GM12878 (cell line): ENCODE results near the gene TMEM250. TPM values are rescaled to one million over a fixed set of nuclear protein-coding genes. Genes with fewer than 3 reads are reported as not detected.
A peak's percentile ranks its signal among the peaks of the same experiment; 100 is the strongest.

Source experiments
- ATAC-seq: fragments of 200-7000 bp; cut with Tn5 transposase; 3 replicates; pipeline ENCODE4 v1.9.1; 2020; ENCODE audit warnings: mild to moderate bottlenecking, moderate library complexity
- BruUV-seq: library from RNA; stranded (reverse); fragments of 400-500 nt; replicated peaks from 2 replicates; lab custom pipeline; 2021; lab: Mats Ljungman, UMichigan
- CTCF ChIA-PET: fragments of 300-600 bp; sonication (Branson Sonifier 250); formaldehyde crosslinking; extraction: SDS; loops from one replicate; lab custom pipeline; 2021; ENCODE audit warnings: inconsistent platforms; lab: Yijun Ruan, JAX
- POLR2A ChIA-PET: fragments of 350-600 bp; formaldehyde crosslinking; extraction: SDS; loops from one replicate; lab custom pipeline; 2021; ENCODE audit warnings: inconsistent platforms; lab: Charles Lee
- RAD21 ChIA-PET: fragments of 300-600 bp; sonication (Branson Sonifier 250); formaldehyde crosslinking; loops from one replicate; lab custom pipeline; 2023; ENCODE audit warnings: antibody characterized with exemption; ENCODE audit not compliant: unreplicated experiment; lab: Charles Lee
- SMC1A ChIA-PET: fragments of 300-600 bp; sonication (Branson Sonifier 250); formaldehyde crosslinking; loops from one replicate; lab custom pipeline; 2023; ENCODE audit not compliant: unreplicated experiment, uncharacterized antibody; lab: Charles Lee
- DNase-seq: peaks from one replicate; pipeline ENCODE4 v3.0.0-alpha.2; 2011; ENCODE audit warnings: low read depth, low spot score
- FAIRE-seq: peaks from 3 replicates; lab custom pipeline; 2011; peaks lifted over from hg19 to GRCh38; lab: Jason Lieb, UNC
- H2AFZ ChIP-seq: 2 replicates; pipeline ENCODE4 v1.6.0; 2011; ENCODE audit warnings: low read depth, low read length, control low read depth; ENCODE audit not compliant: control insufficient read depth
- H3K27ac ChIP-seq: 2 replicates; pipeline ENCODE4 v1.5.1; 2011; ENCODE audit warnings: control low read depth; ENCODE audit not compliant: control insufficient read depth, insufficient read depth
- H3K27me3 ChIP-seq, 2 experiments: replicated peaks in 1 of 2; 2 replicates each; pipeline versions ENCODE4 v1.6.0 to v1.6.1; 2011; ENCODE audit warnings: low read length in 1 of 2; ENCODE audit not compliant: control insufficient read depth in 2 of 2, insufficient read depth in 2 of 2
- H3K36me3 ChIP-seq, 2 experiments: 2 replicates each; pipeline ENCODE4 v1.5.1; 2011; ENCODE audit warnings: low read length in 1 of 2; ENCODE audit not compliant: control insufficient read depth in 2 of 2, insufficient read depth in 2 of 2
- H3K4me1 ChIP-seq: 2 replicates; pipeline ENCODE4 v1.6.1; 2011; ENCODE audit warnings: mild to moderate bottlenecking, low read length, moderate library complexity, mixed read lengths; ENCODE audit not compliant: control insufficient read depth, insufficient read depth
- H3K4me2 ChIP-seq: 2 replicates; pipeline ENCODE4 v1.6.0; 2011; ENCODE audit warnings: control low read depth; ENCODE audit not compliant: control insufficient read depth, insufficient read depth
- H3K4me3 ChIP-seq: fragments of 200-600 bp; sonication (generic); 2 replicates; pipeline ENCODE4 v1.5.1; 2016
- H3K79me2 ChIP-seq: 2 replicates; pipeline ENCODE4 v1.6.0; 2011; ENCODE audit warnings: low read length; ENCODE audit not compliant: control insufficient read depth, insufficient read depth
- H3K9ac ChIP-seq: 2 replicates; pipeline ENCODE4 v1.8.0; 2011; ENCODE audit warnings: low read length, control low read depth, mixed read lengths; ENCODE audit not compliant: control insufficient read depth, insufficient read depth
- H3K9me3 ChIP-seq: replicated peaks from 3 replicates; pipeline ENCODE4 v1.5.1; 2011; ENCODE audit warnings: mild to moderate bottlenecking, low read length; ENCODE audit not compliant: control insufficient read depth, insufficient read depth
- H4K20me1 ChIP-seq: 2 replicates; pipeline ENCODE4 v1.6.0; 2011; ENCODE audit not compliant: control insufficient read depth, insufficient read depth
- JUND ChIP-seq: IDR thresholded peaks from 2 replicates; pipeline ENCODE4 v1.6.1; 2012; ENCODE audit warnings: low read depth, mild to moderate bottlenecking, low read length, improper control_type of control experiment, moderate library complexity
- RAD21 ChIP-seq: IDR thresholded peaks from 2 replicates; pipeline ENCODE4 v1.6.1; 2011; ENCODE audit warnings: mild to moderate bottlenecking, low read depth, low read length, moderate library complexity; ENCODE audit not compliant: insufficient read depth
- SMC3 ChIP-seq: IDR thresholded peaks from 2 replicates; pipeline ENCODE4 v1.6.1; 2011; ENCODE audit warnings: low read length, improper control_type of control experiment, borderline replicate concordance
- YBX1 ChIP-seq: fragments of 450-650 bp; IDR thresholded peaks from 2 replicates; pipeline ENCODE4 v1.6.1; 2016; ENCODE audit warnings: antibody characterized with exemption
- ZNF384 ChIP-seq: IDR thresholded peaks from 2 replicates; pipeline ENCODE4 v1.6.1; 2012; ENCODE audit warnings: low read depth, mild to moderate bottlenecking, low read length, improper control_type of control experiment, borderline replicate concordance
- WGBS: methylation state at CpG from one replicate; pipeline ENCODE4 v1.1.6; 2016; ENCODE audit warnings: low lambda C conversion rate; ENCODE audit not compliant: insufficient replicate concordance, insufficient coverage; ENCODE audit errors: missing lambda C conversion rate; 5-methylcytosine and 5-hydroxymethylcytosine counted together
- in situ Hi-C: fragments of 300-500 bp; cut with MboI; formaldehyde crosslinking; loops from 9 replicates; pipeline ENCODE4 v1.14.3; 2018; ENCODE audit warnings: mixed read lengths
- intact Hi-C: fragments of 100-400 bp; cut with micrococcal nuclease; formaldehyde crosslinking; loops from one replicate; pipeline ENCODE4 v1.14.2; 2022; ENCODE audit not compliant: unreplicated experiment
- polyA plus RNA-seq, 11 experiments: library from polyadenylated mRNA; depleted of rRNA in 4 of 11; unstranded in 6 of 11; stranded (reverse) in 5 of 11; fragments of >200 nt; fragmentation: Nextera tagmentation in 4 of 11; fragmentation: Illumina TruSeq in 1 of 11; extraction: Ambion mirVana in 4 of 11; extraction: Trizol in 1 of 11; gene quantifications; 1 replicate in 1 of 11; 2 replicates in 10 of 11; pipeline versions ENCODE4 v1.2.1 to v1.2.3, GENCODE V29; 2011 to 2016; ENCODE audit warnings: inconsistent platforms in 2 of 11, missing spikeins in 2 of 11, low read depth in 1 of 11
- total RNA-seq, 4 experiments: library from RNA; depleted of rRNA in 3 of 4; stranded (reverse); fragments of >200 nt in 3 of 4; fragmentation: Illumina TruSeq in 1 of 4; extraction: Trizol in 1 of 4; gene quantifications; 2 replicates each; pipeline versions ENCODE4 v1.2.1 to v1.2.3, GENCODE V29; 2013 to 2021
- TF ChIP-seq, protein P1 (sequence below): fragments of 450-650 bp; IDR thresholded peaks from 2 replicates; pipeline ENCODE4 v1.6.1; 2017; ENCODE audit warnings: mild to moderate bottlenecking, moderate library complexity
- TF ChIP-seq, protein P2 (sequence below): fragments of 450-650 bp; IDR thresholded peaks from 2 replicates; pipeline ENCODE4 v1.6.1; 2016; ENCODE audit warnings: mild to moderate bottlenecking
- TF ChIP-seq, protein P3 (sequence below), 3 experiments: IDR thresholded peaks in 2 of 3; conservative IDR thresholded peaks in 1 of 3; 2 replicates each; pipeline ENCODE4 v1.5.1; 2011; ENCODE audit warnings: low read depth in 3 of 3, low read length in 3 of 3, mild to moderate bottlenecking in 3 of 3, control low read depth in 2 of 3, moderate library complexity in 2 of 3, inconsistent platforms in 1 of 3, mixed read lengths in 1 of 3; ENCODE audit not compliant: control insufficient read depth in 2 of 3, insufficient read depth in 1 of 3; ENCODE audit errors: extremely low read depth in 1 of 3

Gene TMEM250
- total and polyA plus RNA-seq, 10 of the 15 experiments (the other 5 are each of a cell fraction or from before 2014, with no cell fraction given): 0.39 to 39.9 (median 8.5) TPM

- Histone ChIP-seq H3K36me3 (no peaks in the 10 kb centered on the region), H2AFZ (no peak overlapping the region), H3K4me1 (peaks cover 8% of the 10 kb centered on the region), H3K9me3 (no peaks in the 10 kb centered on the region), H3K9ac (no peak overlapping the region), H3K4me2 (no peak overlapping the region)
- ATAC-seq: 0 out of 3 replicates have a peak, but pooled peaks have one; percentile 9
- 18% methylated on average over 3 of the region's 3 CpGs for WGBS
- RAD21 ChIA-PET: interaction anchor here (0.7 to 2.9 kb wide), 9 partner anchors 17 to 122 kb away, joined by 3 to 28 read pairs (median 6); no protein-coding TSS in a partner anchor
- TF ChIP-seq RAD21 (peak; percentile 78), YBX1 (no peak), ZNF384 (peak; percentile 89), SMC3 (peak; percentile 73; the same call in 1 of the 2 replicates), JUND (no peak)
- TF ChIP-seq, protein P1, sequence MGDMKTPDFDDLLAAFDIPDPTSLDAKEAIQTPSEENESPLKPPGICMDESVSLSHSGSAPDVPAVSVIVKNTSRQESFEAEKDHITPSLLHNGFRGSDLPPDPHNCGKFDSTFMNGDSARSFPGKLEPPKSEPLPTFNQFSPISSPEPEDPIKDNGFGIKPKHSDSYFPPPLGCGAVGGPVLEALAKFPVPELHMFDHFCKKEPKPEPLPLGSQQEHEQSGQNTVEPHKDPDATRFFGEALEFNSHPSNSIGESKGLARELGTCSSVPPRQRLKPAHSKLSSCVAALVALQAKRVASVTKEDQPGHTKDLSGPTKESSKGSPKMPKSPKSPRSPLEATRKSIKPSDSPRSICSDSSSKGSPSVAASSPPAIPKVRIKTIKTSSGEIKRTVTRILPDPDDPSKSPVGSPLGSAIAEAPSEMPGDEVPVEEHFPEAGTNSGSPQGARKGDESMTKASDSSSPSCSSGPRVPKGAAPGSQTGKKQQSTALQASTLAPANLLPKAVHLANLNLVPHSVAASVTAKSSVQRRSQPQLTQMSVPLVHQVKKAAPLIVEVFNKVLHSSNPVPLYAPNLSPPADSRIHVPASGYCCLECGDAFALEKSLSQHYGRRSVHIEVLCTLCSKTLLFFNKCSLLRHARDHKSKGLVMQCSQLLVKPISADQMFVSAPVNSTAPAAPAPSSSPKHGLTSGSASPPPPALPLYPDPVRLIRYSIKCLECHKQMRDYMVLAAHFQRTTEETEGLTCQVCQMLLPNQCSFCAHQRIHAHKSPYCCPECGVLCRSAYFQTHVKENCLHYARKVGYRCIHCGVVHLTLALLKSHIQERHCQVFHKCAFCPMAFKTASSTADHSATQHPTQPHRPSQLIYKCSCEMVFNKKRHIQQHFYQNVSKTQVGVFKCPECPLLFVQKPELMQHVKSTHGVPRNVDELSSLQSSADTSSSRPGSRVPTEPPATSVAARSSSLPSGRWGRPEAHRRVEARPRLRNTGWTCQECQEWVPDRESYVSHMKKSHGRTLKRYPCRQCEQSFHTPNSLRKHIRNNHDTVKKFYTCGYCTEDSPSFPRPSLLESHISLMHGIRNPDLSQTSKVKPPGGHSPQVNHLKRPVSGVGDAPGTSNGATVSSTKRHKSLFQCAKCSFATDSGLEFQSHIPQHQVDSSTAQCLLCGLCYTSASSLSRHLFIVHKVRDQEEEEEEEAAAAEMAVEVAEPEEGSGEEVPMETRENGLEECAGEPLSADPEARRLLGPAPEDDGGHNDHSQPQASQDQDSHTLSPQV: peak; percentile 23; the same call in 1 of the 2 replicates
- TF ChIP-seq, protein P2, sequence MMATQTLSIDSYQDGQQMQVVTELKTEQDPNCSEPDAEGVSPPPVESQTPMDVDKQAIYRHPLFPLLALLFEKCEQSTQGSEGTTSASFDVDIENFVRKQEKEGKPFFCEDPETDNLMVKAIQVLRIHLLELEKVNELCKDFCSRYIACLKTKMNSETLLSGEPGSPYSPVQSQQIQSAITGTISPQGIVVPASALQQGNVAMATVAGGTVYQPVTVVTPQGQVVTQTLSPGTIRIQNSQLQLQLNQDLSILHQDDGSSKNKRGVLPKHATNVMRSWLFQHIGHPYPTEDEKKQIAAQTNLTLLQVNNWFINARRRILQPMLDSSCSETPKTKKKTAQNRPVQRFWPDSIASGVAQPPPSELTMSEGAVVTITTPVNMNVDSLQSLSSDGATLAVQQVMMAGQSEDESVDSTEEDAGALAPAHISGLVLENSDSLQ: peak; percentile 61
- TF ChIP-seq, protein P3, sequence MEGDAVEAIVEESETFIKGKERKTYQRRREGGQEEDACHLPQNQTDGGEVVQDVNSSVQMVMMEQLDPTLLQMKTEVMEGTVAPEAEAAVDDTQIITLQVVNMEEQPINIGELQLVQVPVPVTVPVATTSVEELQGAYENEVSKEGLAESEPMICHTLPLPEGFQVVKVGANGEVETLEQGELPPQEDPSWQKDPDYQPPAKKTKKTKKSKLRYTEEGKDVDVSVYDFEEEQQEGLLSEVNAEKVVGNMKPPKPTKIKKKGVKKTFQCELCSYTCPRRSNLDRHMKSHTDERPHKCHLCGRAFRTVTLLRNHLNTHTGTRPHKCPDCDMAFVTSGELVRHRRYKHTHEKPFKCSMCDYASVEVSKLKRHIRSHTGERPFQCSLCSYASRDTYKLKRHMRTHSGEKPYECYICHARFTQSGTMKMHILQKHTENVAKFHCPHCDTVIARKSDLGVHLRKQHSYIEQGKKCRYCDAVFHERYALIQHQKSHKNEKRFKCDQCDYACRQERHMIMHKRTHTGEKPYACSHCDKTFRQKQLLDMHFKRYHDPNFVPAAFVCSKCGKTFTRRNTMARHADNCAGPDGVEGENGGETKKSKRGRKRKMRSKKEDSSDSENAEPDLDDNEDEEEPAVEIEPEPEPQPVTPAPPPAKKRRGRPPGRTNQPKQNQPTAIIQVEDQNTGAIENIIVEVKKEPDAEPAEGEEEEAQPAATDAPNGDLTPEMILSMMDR (IDR thresholded peaks at IDR 0.05 in 2 of 3, conservative IDR thresholded peaks at IDR 0.05 in 1 of 3; ENCODE audit: control insufficient read depth in 2 of 3, extremely low read depth in 1 of 3, insufficient read depth in 1 of 3, low read depth in 3 of 3, low read length in 3 of 3): peak in 2 of 3 experiments; percentile 7 to 59; a peak in 3 of 6 replicates
- TF ChIP-seq, all 136 proteins: peak for 6
- DNase-seq: no peak
- no peak overlapping the region for H3K27ac ChIP-seq
- peaks cover 11% of the 10 kb centered on the region for H3K79me2 ChIP-seq
- intact Hi-C loops: loop anchor here (1.0 kb wide), 1 partner anchor 34 kb away; no protein-coding TSS in a partner anchor
- SMC1A ChIA-PET: interaction anchor here (0.7 to 3.0 kb wide), 10 partner anchors 17 to 233 kb away, joined by 3 to 15 read pairs (median 4); no protein-coding TSS in a partner anchor
- CTCF ChIA-PET: interaction anchor here (0.7 to 3.3 kb wide), 11 partner anchors 19 to 311 kb away, joined by 3 to 46 read pairs (median 5); partner anchors contain the start of gene TMEM250
- H3K27me3 ChIP-seq: no peaks in the 10 kb centered on the region
- H4K20me1 ChIP-seq: no peaks in the 10 kb centered on the region
- POLR2A ChIA-PET: interaction anchor here (1.5 to 2.0 kb wide), 2 partner anchors 20 to 28 kb away, joined by 5 to 6 read pairs; no protein-coding TSS in a partner anchor
- H3K4me3 ChIP-seq: no peak overlapping the region
- no TSS peak for BruUV-seq
- no peak for FAIRE-seq
- in situ Hi-C loops: no loop called here
These were observed 29.0 kb downstream of the TMEM250 start for GRCh38 chr9:136089697-136090045.
